RPMI7951 (cell line): ENCODE results near the gene DDR2. TPM values are rescaled to one million over a fixed set of nuclear protein-coding genes. Genes with fewer than 3 reads are reported as not detected.
A peak's percentile ranks its signal among the peaks of the same experiment; 100 is the strongest.

Experiments used
- DNase-seq: peaks from one replicate; pipeline ENCODE4 v3.0.0-alpha.2; 2012; ENCODE audit warnings: low read depth
- total RNA-seq: library from RNA; depleted of rRNA; stranded (reverse); fragments of >200 nt; shearing (Covaris generic); gene quantifications from 2 replicates; pipeline ENCODE4 v1.2.3, GENCODE V29; 2014

Gene DDR2
- total RNA-seq, 1 experiment from 2014 or later = 58.2 TPM

GRCh38 chr1:162697140-162697895 lies 65.1 kb downstream of the DDR2 start:
- no peak for DNase-seq

- DNase-seq = peak; percentile 45
Observed at GRCh38 chr1:162699366-162699765, 67.1 kb downstream of the DDR2 start.

- no peak for DNase-seq
Observed at GRCh38 chr1:162700131-162700530, 67.9 kb downstream of the DDR2 start.

GRCh38 chr1:162701286-162701685 lies 69.0 kb downstream of the DDR2 start:
- DNase-seq = no peak

- DNase-seq = no peak
Observed at GRCh38 chr1:162702628-162703027, 70.4 kb downstream of the DDR2 start.

- no peak for DNase-seq
Observed at GRCh38 chr1:162703708-162704107, 71.4 kb downstream of the DDR2 start.

GRCh38 chr1:162704673-162705424 lies 72.6 kb downstream of the DDR2 start:
- DNase-seq = no peak

- peak; percentile 38 for DNase-seq
Observed at GRCh38 chr1:162706003-162706402, 73.7 kb downstream of the DDR2 start.

GRCh38 chr1:162706606-162707005 lies 74.3 kb downstream of the DDR2 start:
- DNase-seq = no peak

- no peak for DNase-seq
Observed at GRCh38 chr1:162708286-162708685, 76.0 kb downstream of the DDR2 start.

- DNase-seq = no peak
Observed at GRCh38 chr1:162709132-162709860, 77.0 kb downstream of the DDR2 start.

GRCh38 chr1:162709870-162710269 lies 77.6 kb downstream of the DDR2 start:
- no peak for DNase-seq

- DNase-seq = no peak
Observed at GRCh38 chr1:162710345-162710744, 78.1 kb downstream of the DDR2 start.

- no peak for DNase-seq
Observed at GRCh38 chr1:162710780-162711465, 78.7 kb downstream of the DDR2 start.

GRCh38 chr1:162712317-162713029 lies 80.2 kb downstream of the DDR2 start:
- DNase-seq = no peak

GRCh38 chr1:162716123-162716522 lies 83.9 kb downstream of the DDR2 start:
- no peak for DNase-seq

- DNase-seq = no peak
Observed at GRCh38 chr1:162716552-162716951, 84.3 kb downstream of the DDR2 start.

- no peak for DNase-seq
Observed at GRCh38 chr1:162717548-162718184, 85.4 kb downstream of the DDR2 start.

GRCh38 chr1:162719678-162720077 lies 87.4 kb downstream of the DDR2 start:
- DNase-seq = no peak

- DNase-seq = peak; percentile 57
Observed at GRCh38 chr1:162720996-162721395, 88.7 kb downstream of the DDR2 start.

- no peak for DNase-seq
Observed at GRCh38 chr1:162721471-162721870, 89.2 kb downstream of the DDR2 start.
